HuH-7 (cell line): Measurements from ENCODE around the gene HOXB4.
"Not testable (repeated sequence)": the region's sequence is repeated elsewhere in the genome, so short reads cannot be mapped to it uniquely, and the experiment has no call there.

Source experiments
- DNase-seq: peaks from one replicate; pipeline ENCODE4 v3.0.0; 2011; ENCODE audit warnings: low spot score

HOXB4 gene

DNA sequence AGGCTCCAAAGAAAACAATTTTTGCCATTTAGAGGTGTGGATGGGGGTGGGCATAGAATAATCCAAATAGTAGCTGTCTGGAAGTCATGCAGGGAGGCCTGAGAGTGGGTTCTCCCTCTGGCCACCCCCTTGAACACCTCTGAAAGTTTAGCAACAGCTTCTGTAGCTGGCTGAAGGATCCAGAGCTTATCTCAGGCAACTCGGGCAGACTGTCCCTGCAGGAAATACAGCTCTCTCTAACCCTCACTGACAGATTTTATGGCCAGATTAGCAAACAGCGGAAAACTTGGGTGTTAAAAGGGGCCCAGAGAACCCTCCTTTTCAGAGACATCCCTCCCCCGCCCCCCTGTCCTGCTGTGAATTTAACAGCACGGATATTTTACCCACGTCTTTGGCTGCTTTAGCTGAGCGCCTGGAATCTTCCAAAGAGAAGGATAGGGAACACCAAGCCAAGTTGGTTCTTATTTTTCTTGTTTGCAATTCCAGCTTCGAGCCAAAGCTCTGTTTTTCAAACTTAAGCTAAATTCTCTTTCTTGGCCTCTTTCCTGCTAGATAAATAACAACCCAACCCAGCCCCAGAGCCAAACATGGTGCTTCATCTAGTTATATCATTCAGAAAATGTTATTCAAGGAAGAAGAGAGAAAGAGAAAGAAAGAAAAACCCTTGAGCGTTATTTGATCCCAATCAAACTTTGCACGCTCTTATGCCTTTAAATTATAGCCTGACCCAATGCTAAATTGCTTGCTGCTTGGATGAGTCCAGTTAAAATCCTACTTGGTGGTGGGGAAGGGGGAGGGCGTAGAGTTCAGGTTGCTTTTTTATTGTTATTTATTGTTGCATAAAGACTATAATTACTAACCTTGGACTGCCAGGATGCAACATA, 31.0 kb downstream of the HOXB4 start:
- DNase-seq = peak; percentile 73

GRCh38 chr17:48546137-48546923, 31.8 kb downstream of the HOXB4 start:
- no peak for DNase-seq

DNA sequence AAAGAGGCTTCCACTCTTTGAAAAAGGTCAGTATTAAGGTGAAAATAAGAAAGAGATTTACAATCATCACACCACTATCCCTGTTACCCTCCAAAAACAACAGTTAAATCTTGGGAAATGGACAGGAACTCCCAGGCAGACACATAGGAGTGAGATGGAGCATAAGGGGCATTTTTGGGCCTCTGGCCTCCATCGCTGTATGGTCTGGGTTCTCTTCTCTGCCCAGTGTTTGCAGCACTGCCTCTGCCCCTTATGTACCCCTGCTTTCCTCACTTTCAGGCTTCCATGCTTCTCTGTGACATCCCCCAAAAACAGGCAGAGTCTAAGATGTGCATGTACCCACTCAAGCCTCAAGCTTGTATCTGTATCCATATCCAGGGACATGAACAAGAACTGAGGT, 32.6 kb downstream of the HOXB4 start:
- no peak for DNase-seq

GRCh38 chr17:48545022-48545375, 33.2 kb downstream of the HOXB4 start, which contains the start of gene HOXB2:
HOXB2 (minus strand) TSS chr17:48545109; CDS start chr17:48544911, 198 bp downstream.
- DNase-seq = no peak

DNA sequence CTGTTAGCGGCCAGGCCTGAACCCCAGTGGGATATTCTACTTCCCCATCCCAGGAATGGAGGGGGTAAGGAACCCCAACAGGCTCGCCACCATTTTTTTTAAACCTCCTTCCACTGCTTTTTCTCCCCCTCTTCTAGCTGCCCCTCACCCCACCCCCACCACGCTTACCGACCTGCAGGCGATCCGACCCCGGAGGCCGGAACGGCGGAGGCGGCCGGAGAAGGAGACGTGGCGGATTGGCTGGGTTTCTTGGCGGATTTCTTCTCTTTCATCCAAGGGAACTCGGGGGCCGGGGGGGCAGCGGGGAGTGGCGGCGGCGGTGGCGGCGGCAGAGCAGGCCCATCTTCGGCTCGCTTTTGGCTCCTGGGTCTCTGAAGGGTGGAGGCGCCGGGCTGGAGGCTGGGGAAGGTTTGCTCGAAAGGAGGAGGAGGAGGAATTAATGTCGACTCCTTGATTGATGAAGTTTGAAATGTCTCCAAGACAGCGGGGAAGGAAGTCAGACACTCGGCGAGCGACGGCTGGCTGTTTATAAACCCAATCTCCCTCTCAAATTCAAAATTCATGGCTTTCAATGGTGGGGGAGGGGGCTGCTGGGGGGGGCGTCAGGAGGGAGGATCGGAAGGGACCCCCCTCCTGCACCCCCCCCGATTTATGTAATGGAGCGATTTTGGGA, 33.7 kb downstream of the HOXB4 start:
- no peak for DNase-seq

DNA sequence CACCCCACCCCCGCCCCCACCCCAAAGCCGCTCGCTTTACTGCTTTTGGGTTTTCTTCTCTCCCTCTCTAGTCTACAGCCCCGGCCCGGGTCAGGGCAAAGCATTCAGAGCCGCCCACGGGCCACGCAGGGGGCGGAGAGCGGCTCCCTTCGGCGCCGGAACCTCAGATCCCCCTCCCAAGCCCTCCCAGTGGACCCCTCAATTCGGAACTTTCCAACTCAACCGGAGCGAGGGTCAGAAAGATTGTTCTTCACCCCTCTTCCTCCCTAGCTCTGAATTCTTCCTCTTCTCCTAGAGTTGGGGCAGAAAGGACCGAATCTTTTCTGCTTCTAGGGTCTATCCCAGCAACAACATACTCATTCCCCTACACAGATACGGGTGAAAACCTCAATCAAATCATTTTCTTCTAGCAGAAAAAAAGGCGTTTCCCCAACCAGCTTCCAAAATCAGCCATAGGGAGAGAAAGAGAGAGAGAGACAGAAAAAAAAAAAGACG, 34.2 kb downstream of the HOXB4 start:
- DNase-seq = no peak

GRCh38 chr17:48543107-48543853, 34.9 kb downstream of the HOXB4 start:
- DNase-seq = no peak

- DNase-seq = no peak
These were observed 35.4 kb downstream of the HOXB4 start for GRCh38 chr17:48542698-48543106.

DNA sequence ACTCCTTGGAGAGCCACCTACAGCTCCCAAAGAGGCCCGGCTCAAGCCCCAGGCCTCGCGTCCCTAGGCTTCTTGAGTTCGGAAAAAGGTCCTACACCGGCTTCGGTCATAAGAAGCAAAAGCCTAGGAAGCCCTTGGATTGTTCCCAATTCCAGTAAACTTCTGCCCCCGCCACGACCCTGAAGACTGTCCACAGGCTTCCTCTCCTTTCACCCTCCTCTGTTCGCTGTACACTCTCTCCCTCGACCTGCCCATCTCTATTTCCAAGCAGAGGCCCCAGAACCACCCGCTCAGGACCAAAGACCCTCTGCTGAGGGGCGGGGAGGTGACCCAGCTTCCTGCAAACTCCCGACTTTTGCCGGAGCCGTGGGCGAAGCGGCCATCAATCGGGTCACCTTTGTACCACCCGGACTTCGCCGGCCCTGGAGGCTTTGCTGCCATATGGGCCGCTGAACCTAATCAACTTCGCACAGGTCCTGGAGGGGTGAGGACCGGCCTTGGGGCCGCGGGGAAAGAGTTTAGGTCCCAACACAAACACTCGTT, 36.0 kb downstream of the HOXB4 start:
- DNase-seq = no peak

DNA sequence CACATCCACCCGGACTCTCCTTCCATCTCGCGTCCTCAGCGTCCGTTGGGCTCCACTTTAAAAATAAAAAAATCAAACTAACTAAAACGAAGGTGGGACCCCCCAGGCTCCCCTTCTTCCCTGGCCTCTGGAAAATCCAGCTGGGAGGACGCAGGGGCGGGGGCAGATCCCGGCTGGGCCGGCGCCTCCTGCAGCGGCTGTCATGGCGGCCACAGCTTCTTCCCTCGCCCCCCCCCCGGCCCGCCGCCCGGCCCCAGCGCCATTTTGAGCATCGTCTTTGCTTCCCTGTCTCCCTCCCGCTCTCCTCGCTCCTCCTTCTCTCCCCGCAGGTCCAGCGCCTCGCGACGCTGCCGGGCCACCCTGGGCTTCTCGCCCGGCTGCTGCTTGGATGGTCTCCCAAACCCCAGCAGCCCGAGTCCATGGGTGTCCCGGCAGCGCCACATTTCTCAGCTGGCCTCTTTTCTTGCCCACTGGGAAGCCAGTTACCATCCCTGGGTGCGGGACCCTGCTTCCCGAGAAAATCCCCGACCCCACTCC, 36.5 kb downstream of the HOXB4 start:
- no peak for DNase-seq

GRCh38 chr17:48541036-48541576, 37.0 kb downstream of the HOXB4 start:
- no peak for DNase-seq

DNA sequence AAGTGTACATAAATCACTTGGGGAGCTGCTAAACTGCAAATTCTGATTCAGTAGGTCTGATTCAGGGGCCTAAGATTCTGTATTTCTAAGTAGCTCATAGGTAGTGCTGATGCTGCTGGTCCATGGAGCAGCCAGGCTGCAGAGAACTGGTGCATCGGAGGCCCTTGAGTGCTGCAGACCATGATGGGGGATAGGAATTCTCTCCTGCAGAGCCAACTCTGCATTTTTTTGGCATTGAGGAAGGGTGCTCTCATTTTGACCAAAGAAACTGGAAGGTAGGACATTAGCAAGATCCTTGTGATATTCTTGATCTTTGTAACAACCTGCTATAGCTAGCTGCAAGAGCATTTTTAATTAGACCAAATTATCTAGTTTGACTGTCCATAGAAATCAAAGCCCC, 37.9 kb downstream of the HOXB4 start:
- no peak for DNase-seq

DNA sequence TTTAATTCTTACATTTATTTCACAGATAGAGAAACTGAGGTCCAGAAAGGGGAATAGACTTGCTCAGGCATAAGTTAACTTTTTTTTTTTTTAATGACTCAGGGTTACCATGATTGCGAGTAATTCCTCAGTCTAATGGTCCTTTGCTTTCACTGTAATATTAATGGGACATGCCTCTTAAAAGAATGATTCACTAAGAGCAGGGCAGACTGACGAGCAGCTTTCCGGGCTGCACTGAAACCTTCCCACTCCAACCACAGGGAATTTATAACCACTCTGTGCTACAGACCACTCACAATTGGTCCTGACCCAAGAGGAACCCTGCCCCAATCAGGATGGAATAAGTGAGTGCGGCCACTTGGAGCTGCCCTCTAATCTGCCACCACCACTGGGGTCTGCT, 39.0 kb downstream of the HOXB4 start:
- no peak for DNase-seq

GRCh38 chr17:48537316-48537715, 40.8 kb downstream of the HOXB4 start:
- no peak for DNase-seq

- not testable (repeated sequence) for DNase-seq
These were observed 42.2 kb downstream of the HOXB4 start for GRCh38 chr17:48535793-48536559.

DNA sequence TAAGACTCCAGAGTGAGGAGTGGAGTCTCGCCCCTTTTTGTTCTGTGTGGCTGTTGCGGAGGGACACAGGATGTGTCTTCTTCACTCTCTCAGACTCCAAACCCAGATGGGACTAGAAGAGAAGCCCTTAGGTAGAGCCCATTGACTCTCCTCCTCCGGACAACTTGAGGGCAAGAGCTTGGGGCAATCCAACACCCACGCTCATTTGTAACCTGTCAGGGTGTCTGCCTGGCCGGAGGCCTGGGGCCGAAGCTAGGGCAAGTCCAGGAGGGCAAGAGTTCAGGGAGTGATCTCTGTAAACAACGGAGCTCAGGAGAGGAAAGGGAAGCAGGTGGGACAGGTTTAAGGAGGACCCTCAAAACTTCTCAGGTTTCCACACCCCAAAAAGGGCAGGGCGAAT, 45.9 kb downstream of the HOXB4 start:
- no peak for DNase-seq

DNA sequence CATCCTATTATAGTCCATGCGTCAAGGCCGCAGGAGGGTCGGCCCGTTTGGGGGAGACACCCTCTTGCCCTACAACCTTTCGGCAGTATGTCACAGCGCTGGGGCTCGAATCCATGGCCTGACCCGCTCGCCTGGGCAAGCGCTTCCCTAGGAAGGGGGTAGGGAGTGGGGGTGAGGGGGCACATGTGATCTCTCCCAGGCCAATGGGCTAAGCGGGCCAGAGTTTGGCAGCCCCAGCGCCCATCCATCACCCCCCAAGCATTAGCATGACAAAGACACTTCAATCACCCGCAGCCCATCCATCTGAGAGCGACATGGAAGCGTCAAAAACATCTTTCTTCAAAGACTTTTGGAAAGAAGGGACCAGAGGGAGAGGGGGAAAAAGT, 47.3 kb downstream of the HOXB4 start, which contains the start of gene HOXB1:
Gene HOXB1 (minus strand): TSS at position 125 of the 386 bp plus-strand sequence. CDS start 107 bp downstream, at position 18.
- no peak for DNase-seq

- no peak for DNase-seq
These were observed 47.8 kb downstream of the HOXB4 start for GRCh38 chr17:48530208-48530886.

- DNase-seq = no peak
These were observed 48.5 kb downstream of the HOXB4 start for GRCh38 chr17:48529683-48530009.
